Neural progenitor cell (in vitro differentiated cells): Measurements from ENCODE around the gene SLC9A4. TPM values are rescaled to one million over a fixed set of nuclear protein-coding genes. Genes with fewer than 3 reads are reported as not detected.

Experiments used
- DNase-seq: peaks from one replicate; pipeline ENCODE4 v3.0.0-alpha.2; 2016; ENCODE audit warnings: low spot score
- H2AFZ ChIP-seq: fragments of 200-600 bp; sonication (generic); replicated peaks from 2 replicates; pipeline ENCODE4 v1.6.1; 2016; ENCODE audit warnings: antibody characterized with exemption
- H3F3A ChIP-seq: fragments of 200-600 bp; sonication (generic); 2 replicates; pipeline ENCODE4 v1.6.1; 2016; ENCODE audit warnings: antibody characterized with exemption, low read depth
- H3K27ac ChIP-seq: fragments of 200-600 bp; sonication (generic); 2 replicates; pipeline ENCODE4 v1.5.1; 2016; ENCODE audit warnings: mild to moderate bottlenecking
- H3K27me3 ChIP-seq: fragments of 200-600 bp; sonication (generic); 2 replicates; pipeline ENCODE4 v1.6.1; 2016; ENCODE audit warnings: mild to moderate bottlenecking, moderate library complexity
- H3K36me3 ChIP-seq: fragments of 200-600 bp; sonication (generic); 2 replicates; pipeline ENCODE4 v1.5.1; 2016
- H3K4me1 ChIP-seq: fragments of 200-600 bp; sonication (generic); 2 replicates; pipeline ENCODE4 v1.6.1; 2016; ENCODE audit warnings: mixed run types
- H3K4me2 ChIP-seq: fragments of 200-600 bp; sonication (generic); 2 replicates; pipeline ENCODE4 v1.6.1; 2016
- H3K4me3 ChIP-seq: fragments of 200-600 bp; sonication (generic); 2 replicates; pipeline ENCODE4 v1.5.1; 2016
- H3K79me2 ChIP-seq: fragments of 200-600 bp; sonication (generic); 2 replicates; pipeline ENCODE4 v1.6.1; 2016; ENCODE audit warnings: low read depth
- H3K9ac ChIP-seq: fragments of 200-600 bp; sonication (generic); 2 replicates; pipeline ENCODE4 v1.6.1; 2016
- H3K9me3 ChIP-seq: fragments of 200-600 bp; sonication (generic); 2 replicates; pipeline ENCODE4 v1.5.1; 2016; ENCODE audit warnings: low read depth
- H4K20me1 ChIP-seq: fragments of 200-600 bp; sonication (generic); 2 replicates; pipeline ENCODE4 v1.6.1; 2016; ENCODE audit warnings: low read depth
- H3K27ac Mint-ChIP-seq: 3 replicates; pipeline ENCODE4 v1.8.0; 2021; ENCODE audit warnings: mixed read lengths
- H3K27me3 Mint-ChIP-seq: 2 replicates; pipeline ENCODE4 v1.8.0; 2022; ENCODE audit warnings: low read depth, mild to moderate bottlenecking, inconsistent platforms, moderate library complexity, mixed read lengths; ENCODE audit not compliant: insufficient read depth
- H3K36me3 Mint-ChIP-seq: 3 replicates; pipeline ENCODE4 v1.8.0; 2021; ENCODE audit warnings: mixed read lengths
- H3K4me1 Mint-ChIP-seq: 3 replicates; pipeline ENCODE4 v1.8.0; 2021; ENCODE audit warnings: mixed read lengths
- H3K4me3 Mint-ChIP-seq: 3 replicates; pipeline ENCODE4 v1.8.0; 2021; ENCODE audit warnings: mild to moderate bottlenecking, moderate library complexity, mixed read lengths
- H3K9me3 Mint-ChIP-seq: 3 replicates; pipeline ENCODE4 v1.8.0; 2020; ENCODE audit warnings: mixed read lengths
- CTCF ChIP-seq: fragments of 200-600 bp; sonication (generic); IDR thresholded peaks from 2 replicates; pipeline ENCODE4 v1.5.1; 2017; ENCODE audit warnings: antibody characterized with exemption, mild to moderate bottlenecking
- EZH2 ChIP-seq: fragments of 200-600 bp; sonication (generic); IDR thresholded peaks from 2 replicates; pipeline ENCODE4 v1.6.1; 2017; ENCODE audit warnings: antibody characterized with exemption, mild to moderate bottlenecking, moderate library complexity
- EZH2phosphoT487 ChIP-seq: fragments of 200-600 bp; sonication (generic); IDR thresholded peaks from 2 replicates; pipeline ENCODE4 v1.6.1; 2017; ENCODE audit warnings: antibody characterized with exemption
- total RNA-seq: library from RNA; depleted of rRNA; stranded (reverse); fragments of >200 nt; gene quantifications from 2 replicates; pipeline ENCODE4 v1.2.3, GENCODE V29; 2015; ENCODE audit warnings: low replicate concordance

The SLC9A4 gene
- total RNA-seq = not detected in 2 replicates

DNA sequence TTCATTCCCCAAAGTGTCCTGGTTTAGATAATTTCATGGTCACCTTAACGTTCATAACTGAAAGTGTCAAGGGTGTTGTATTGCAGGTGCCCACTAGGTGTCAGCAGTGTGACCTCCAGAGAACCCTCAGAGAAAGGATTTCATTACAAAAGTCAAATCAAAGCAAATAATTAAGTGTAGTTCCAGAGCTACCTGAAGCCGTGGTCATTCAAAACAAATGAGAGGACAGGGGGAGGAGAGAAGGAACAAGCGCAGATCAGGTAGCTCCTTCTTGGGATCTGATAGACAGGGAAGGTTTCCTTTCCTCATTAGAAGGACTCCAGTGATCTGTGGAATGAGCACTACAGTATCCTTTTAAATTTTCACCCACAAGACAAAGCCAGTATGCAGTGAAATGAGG is at the start of gene SLC9A4:
Gene SLC9A4, plus strand, starts transcription at position 207 of the 400 bp plus-strand sequence. CDS start 534 bp downstream, outside the sequence.
- no peak within 1 kb of the TSS for H3K27ac Mint-ChIP-seq
- H3K4me1 Mint-ChIP-seq = no peaks in the 10 kb centered on the region
- no peak within 1 kb of the TSS for H3K4me2 ChIP-seq
- no peaks in the 10 kb centered on the region for H3K36me3 Mint-ChIP-seq
- no peak within 1 kb of the TSS for H3K4me3 ChIP-seq
- no peaks in the 10 kb centered on the region for H3K9me3 ChIP-seq
- H4K20me1 ChIP-seq = no peaks in the 10 kb centered on the region
- H3K27me3 Mint-ChIP-seq = peaks cover 3% of the 10 kb centered on the region
- H3K9me3 Mint-ChIP-seq = peaks cover 11% of the 10 kb centered on the region
- H3K27me3 ChIP-seq = no peaks in the 10 kb centered on the region
- no peaks in the 10 kb centered on the region for H3K36me3 ChIP-seq
- peak; percentile 54 for DNase-seq
- H3F3A ChIP-seq = peaks cover 12% of the 10 kb centered on the region
- no peak within 1 kb of the TSS for H3K4me3 Mint-ChIP-seq
- no peak within 1 kb of the TSS for H3K27ac ChIP-seq
- TF ChIP-seq CTCF (peak; percentile 93), EZH2 (no peak), EZH2phosphoT487 (no peak)
- no peak within 1 kb of the TSS for H3K9ac ChIP-seq
- H3K4me1 ChIP-seq = no peaks in the 10 kb centered on the region
- peak within 1 kb of the TSS; percentile 30 for H2AFZ ChIP-seq
- no peaks in the 10 kb centered on the region for H3K79me2 ChIP-seq

- Histone ChIP-seq H2AFZ (no peak overlapping the region), H3K9ac (no peak overlapping the region), H3K4me2 (no peak overlapping the region), H3K79me2 (no peaks in the 10 kb centered on the region), H3K4me1 (no peaks in the 10 kb centered on the region), H4K20me1 (no peaks in the 10 kb centered on the region), H3K4me3 (no peak overlapping the region), H3F3A (no peaks in the 10 kb centered on the region), H3K27ac (no peak overlapping the region), H3K27me3 (no peaks in the 10 kb centered on the region), H3K36me3 (no peaks in the 10 kb centered on the region), H3K9me3 (no peaks in the 10 kb centered on the region)
- no peak overlapping the region for H3K4me3 Mint-ChIP-seq
- H3K27ac Mint-ChIP-seq = no peak overlapping the region
- H3K36me3 Mint-ChIP-seq = no peaks in the 10 kb centered on the region
- no peaks in the 10 kb centered on the region for H3K9me3 Mint-ChIP-seq
- DNase-seq = no peak
- H3K4me1 Mint-ChIP-seq = no peaks in the 10 kb centered on the region
- TF ChIP-seq EZH2phosphoT487 (no peak), CTCF (no peak), EZH2 (no peak)
- H3K27me3 Mint-ChIP-seq = peaks cover 5% of the 10 kb centered on the region
Measured at GRCh38 chr2:102423368-102423767, 49.7 kb upstream of the SLC9A4 start.

- H3K27me3 Mint-ChIP-seq = peaks cover 5% of the 10 kb centered on the region
- Histone ChIP-seq H3K9me3 (no peaks in the 10 kb centered on the region), H3K4me1 (no peaks in the 10 kb centered on the region), H3K36me3 (no peaks in the 10 kb centered on the region), H4K20me1 (no peaks in the 10 kb centered on the region), H3K9ac (no peak overlapping the region), H3F3A (no peaks in the 10 kb centered on the region), H3K79me2 (no peaks in the 10 kb centered on the region), H3K27ac (no peak overlapping the region), H3K27me3 (no peaks in the 10 kb centered on the region), H3K4me3 (no peak overlapping the region), H2AFZ (no peak overlapping the region), H3K4me2 (no peak overlapping the region)
- no peak overlapping the region for H3K27ac Mint-ChIP-seq
- no peak for DNase-seq
- no peaks in the 10 kb centered on the region for H3K4me1 Mint-ChIP-seq
- H3K4me3 Mint-ChIP-seq = no peak overlapping the region
- H3K36me3 Mint-ChIP-seq = no peaks in the 10 kb centered on the region
- TF ChIP-seq EZH2 (no peak), CTCF (no peak), EZH2phosphoT487 (no peak)
- no peaks in the 10 kb centered on the region for H3K9me3 Mint-ChIP-seq
Measured at GRCh38 chr2:102424754-102425153, 48.3 kb upstream of the SLC9A4 start.
